Keratinocyte (primary cell): ENCODE results near the gene VPS37B. TPM values are rescaled to one million over a fixed set of nuclear protein-coding genes. Genes with fewer than 3 reads are reported as not detected.
A peak's percentile ranks its signal among the peaks of the same experiment; 100 is the strongest.

Source experiments
- DNase-seq: peaks from one replicate; pipeline ENCODE4 v3.0.0-alpha.2; 2011; ENCODE audit warnings: low read depth, missing footprints, low spot score
- FAIRE-seq: peaks from 2 replicates; lab custom pipeline; 2011; peaks lifted over from hg19 to GRCh38; lab: Jason Lieb, UNC
- H2AFZ ChIP-seq: 2 replicates; pipeline ENCODE4 v1.6.0; 2012; ENCODE audit warnings: low read length, control low read depth, inconsistent platforms; ENCODE audit not compliant: control insufficient read depth
- H3K27ac ChIP-seq: 2 replicates; pipeline ENCODE4 v1.5.1; 2011; ENCODE audit warnings: low read length; ENCODE audit not compliant: control insufficient read depth, insufficient read depth
- H3K27me3 ChIP-seq: 3 replicates; pipeline ENCODE4 v1.6.0; 2011; ENCODE audit warnings: low read length; ENCODE audit not compliant: control insufficient read depth, insufficient read depth; ENCODE audit errors: extremely low read depth
- H3K36me3 ChIP-seq, 2 experiments: 2 replicates in 1 of 2; 3 replicates in 1 of 2; pipeline ENCODE4 v1.5.1; 2011; ENCODE audit warnings: low read length in 2 of 2, mild to moderate bottlenecking in 1 of 2; ENCODE audit not compliant: control insufficient read depth in 2 of 2, insufficient read depth in 2 of 2; ENCODE audit errors: extremely low read depth in 1 of 2
- H3K4me1 ChIP-seq: 3 replicates; pipeline ENCODE4 v1.5.1; 2011; ENCODE audit warnings: low read length; ENCODE audit not compliant: control insufficient read depth, insufficient read depth; ENCODE audit errors: extremely low read depth
- H3K4me2 ChIP-seq: 3 replicates; pipeline ENCODE4 v1.6.0; 2011; ENCODE audit warnings: low read depth, low read length; ENCODE audit not compliant: control insufficient read depth, insufficient read depth; ENCODE audit errors: extremely low read depth
- H3K4me3 ChIP-seq, 3 experiments: fragments of 200-600 bp in 1 of 3; sonication (generic) in 1 of 3; 2 replicates in 2 of 3; 3 replicates in 1 of 3; pipeline ENCODE4 v1.5.1; 2011 to 2016; ENCODE audit warnings: low read length in 3 of 3, mild to moderate bottlenecking in 3 of 3, control low read depth in 2 of 3, inconsistent platforms in 1 of 3, low read depth in 1 of 3, mixed read lengths in 1 of 3, mixed run types in 1 of 3, moderate library complexity in 1 of 3; ENCODE audit not compliant: control insufficient read depth in 2 of 3, insufficient read depth in 2 of 3; ENCODE audit errors: extremely low read depth in 1 of 3
- H3K79me2 ChIP-seq: 2 replicates; pipeline ENCODE4 v1.6.0; 2012; ENCODE audit warnings: low read length; ENCODE audit not compliant: control insufficient read depth, insufficient read depth
- H3K9ac ChIP-seq: 3 replicates; pipeline ENCODE4 v1.6.0; 2011; ENCODE audit warnings: low read length; ENCODE audit not compliant: control insufficient read depth, insufficient read depth; ENCODE audit errors: extremely low read depth
- H3K9me1 ChIP-seq: 3 replicates; pipeline ENCODE4 v1.6.0; 2011; ENCODE audit warnings: low read length; ENCODE audit not compliant: control insufficient read depth, insufficient read depth; ENCODE audit errors: extremely low read depth
- H3K9me3 ChIP-seq: 2 replicates; pipeline ENCODE4 v1.5.1; 2012; ENCODE audit warnings: low read depth, low read length; ENCODE audit not compliant: control insufficient read depth
- H4K20me1 ChIP-seq: 3 replicates; pipeline ENCODE4 v1.6.0; 2011; ENCODE audit warnings: low read length; ENCODE audit not compliant: control insufficient read depth, insufficient read depth; ENCODE audit errors: extremely low read depth
- CTCF ChIP-seq, 3 experiments: IDR thresholded peaks in 1 of 3; conservative IDR thresholded peaks in 1 of 3; optimal IDR thresholded peaks in 1 of 3; 2 replicates in 2 of 3; 3 replicates in 1 of 3; pipeline versions ENCODE3 to v1.5.1; 2011; ENCODE audit warnings: low read length in 3 of 3, mild to moderate bottlenecking in 3 of 3, moderate library complexity in 2 of 3, control low read depth in 1 of 3, inconsistent platforms in 1 of 3; ENCODE audit not compliant: insufficient read depth in 2 of 3; ENCODE audit errors: extremely low read depth in 1 of 3
- EZH2 ChIP-seq: IDR thresholded peaks from one replicate; pipeline ENCODE4 v1.6.1; 2012; ENCODE audit warnings: inconsistent platforms, mild to moderate bottlenecking, low read length, moderate library complexity
- dilution Hi-C: fragments of 300-500 bp; cut with MboI; formaldehyde crosslinking; loops from one replicate; pipeline ENCODE4 v1.7.0; 2020; ENCODE audit warnings: low sequenced_read_pairs; ENCODE audit not compliant: extremely low pct_ligation_motif_present
- polyA minus RNA-seq, 3 experiments: library from RNA; depleted of rRNA, polyadenylated mRNA; stranded (reverse); fragments of >200 nt; gene quantifications; 1 replicate in 1 of 3; 2 replicates in 1 of 3; 3 replicates in 1 of 3; pipeline ENCODE4 v1.2.3, GENCODE V29; 2011
- polyA plus RNA-seq, 5 experiments: library from polyadenylated mRNA; depleted of rRNA in 3 of 5; stranded (reverse) in 3 of 5; stranded (forward) in 1 of 5; unstranded in 1 of 5; fragments of >200 nt; gene quantifications; 1 replicate in 1 of 5; 2 replicates in 3 of 5; 3 replicates in 1 of 5; pipeline versions ENCODE4 v1.2.1 to v1.2.3, GENCODE V29; 2011 to 2012; ENCODE audit warnings: missing spikeins in 2 of 5, low read depth in 1 of 5, low replicate concordance in 1 of 5

Gene VPS37B
- 29.3 to 85.5 TPM (median 34.1 TPM) in 3 replicates for polyA plus RNA-seq
- 22.7 TPM for polyA plus RNA-seq (2011; ENCODE audit: low read depth)
- polyA plus RNA-seq (2011; cell fraction: cytosol; rRNA removed) = 47.2 and 61.5 TPM in 2 replicates
- 73.8 and 86.1 TPM in 2 replicates for polyA plus RNA-seq (2011; cell fraction: nucleus; rRNA removed)
- 37.9 and 59.4 TPM in 2 replicates for polyA plus RNA-seq (2012; ENCODE audit: low replicate concordance)
- 24.4 to 39.4 TPM (median 29.8 TPM) in 3 replicates for polyA minus RNA-seq
- polyA minus RNA-seq (2011; cell fraction: cytosol; rRNA and poly(A)+ RNA removed) = 77.5 TPM
- 33.3 and 50.4 TPM in 2 replicates for polyA minus RNA-seq (2011; cell fraction: nucleus; rRNA and poly(A)+ RNA removed)

GRCh38 chr12:122895704-122896636, at the start of gene VPS37B:
Gene VPS37B, minus strand, starts transcription at chr12:122896124. Its CDS starts 62 bp downstream, at chr12:122896062.
- dilution Hi-C loops = no loop called here
- Histone ChIP-seq H3K9me1 (no peaks in the 10 kb centered on the region), H3K4me2 (peak within 1 kb of the TSS; percentile 98), H3K27ac (peak within 1 kb of the TSS; percentile 99), H3K9me3 (no peaks in the 10 kb centered on the region), H3K4me3 (peak within 1 kb of the TSS; percentile 81 to 91 (median 84)), H3K27me3 (no peaks in the 10 kb centered on the region), H3K79me2 (peaks cover 48% of the 10 kb centered on the region), H3K36me3 (peaks cover 0 to 13% of the 10 kb centered on the region in 2 experiments), H4K20me1 (no peaks in the 10 kb centered on the region), H2AFZ (no peak within 1 kb of the TSS), H3K4me1 (peaks cover 57% of the 10 kb centered on the region), H3K9ac (peak within 1 kb of the TSS; percentile 99)
- DNase-seq (no peak), FAIRE-seq (no peak)
- TF ChIP-seq CTCF (optimal IDR thresholded peaks at IDR 0.05 in 1 of 3, IDR thresholded peaks at IDR 0.05 in 1 of 3, conservative IDR thresholded peaks at IDR 0.05 in 1 of 3; ENCODE audit: extremely low read depth in 1 of 3, insufficient read depth in 2 of 3, low read length in 3 of 3) = no peak
- TF ChIP-seq EZH2 = no peak

DNA sequence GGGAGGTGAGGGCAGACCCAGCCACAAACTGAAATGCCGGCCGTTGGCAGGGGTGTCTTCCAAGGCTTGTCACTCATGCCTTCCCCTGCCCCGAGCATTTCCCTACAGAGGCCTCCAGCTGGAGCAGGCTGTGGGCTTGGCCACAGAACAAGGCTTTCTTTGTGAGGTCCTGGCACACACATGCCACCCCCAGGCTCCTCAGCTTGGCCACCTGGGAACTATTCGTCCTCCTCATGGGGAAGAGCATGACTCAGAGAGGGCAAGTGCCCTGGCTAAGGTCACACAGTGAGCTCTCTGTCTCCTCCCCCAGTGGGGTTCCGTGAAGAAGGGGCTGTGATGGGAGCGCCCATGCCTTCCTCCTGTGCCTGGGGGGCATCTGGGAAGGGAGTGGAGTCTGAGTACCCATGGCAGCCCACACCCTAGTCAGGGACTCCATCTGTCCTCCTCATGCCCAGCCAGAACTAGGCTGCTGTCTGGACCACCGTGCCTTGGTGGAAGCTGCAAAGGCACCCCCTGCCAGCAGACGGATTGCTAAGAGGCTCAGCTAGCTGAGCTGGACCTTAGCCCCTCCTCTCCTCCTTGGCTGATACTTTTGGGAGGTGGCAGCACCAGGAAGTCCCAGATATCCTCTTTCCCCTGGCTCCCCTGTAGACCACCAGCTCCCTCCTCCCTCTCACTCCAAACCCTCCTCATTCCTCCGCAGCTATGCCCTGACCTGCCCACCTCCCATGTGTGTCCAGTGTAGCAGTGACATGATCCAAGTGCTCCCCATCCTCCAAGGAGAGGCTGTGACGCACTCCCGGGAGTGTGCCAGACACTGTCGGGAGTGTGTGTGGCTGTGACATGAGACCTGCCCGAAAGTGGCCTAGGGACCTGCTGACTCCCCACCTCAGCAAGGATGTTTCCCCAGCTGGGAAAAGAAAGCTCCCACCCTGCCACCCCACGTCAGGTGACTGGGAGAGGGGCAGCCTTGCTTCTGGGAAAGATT, 49.0 kb upstream of the VPS37B start:
- H3K36me3 ChIP-seq = no peaks in the 10 kb centered on the region
- no peak for TF ChIP-seq CTCF (optimal IDR thresholded peaks at IDR 0.05 in 1 of 3, IDR thresholded peaks at IDR 0.05 in 1 of 3, conservative IDR thresholded peaks at IDR 0.05 in 1 of 3; ENCODE audit: extremely low read depth in 1 of 3, insufficient read depth in 2 of 3, low read length in 3 of 3)
- no peak overlapping the region for H3K4me3 ChIP-seq
- DNase-seq (peak; percentile 94), FAIRE-seq (peak; percentile 95)
- H4K20me1 ChIP-seq = no peaks in the 10 kb centered on the region
- H2AFZ ChIP-seq = peak overlapping the region; percentile 49
- peaks cover 34% of the 10 kb centered on the region for H3K4me1 ChIP-seq
- peak overlapping the region; percentile 69 for H3K4me2 ChIP-seq
- no peaks in the 10 kb centered on the region for H3K9me1 ChIP-seq
- H3K27me3 ChIP-seq = no peaks in the 10 kb centered on the region
- dilution Hi-C loops = no loop called here
- H3K9ac ChIP-seq = peak overlapping the region; percentile 34
- peak overlapping the region; percentile 79 for H3K27ac ChIP-seq
- no peaks in the 10 kb centered on the region for H3K9me3 ChIP-seq
- no peaks in the 10 kb centered on the region for H3K79me2 ChIP-seq
